ENCODE measurements around the gene LSM12.
"Not testable (repeated sequence)": the region's sequence is repeated elsewhere in the genome, so short reads cannot be mapped to it uniquely, and the experiment has no call there.

The LSM12 gene

DNA sequence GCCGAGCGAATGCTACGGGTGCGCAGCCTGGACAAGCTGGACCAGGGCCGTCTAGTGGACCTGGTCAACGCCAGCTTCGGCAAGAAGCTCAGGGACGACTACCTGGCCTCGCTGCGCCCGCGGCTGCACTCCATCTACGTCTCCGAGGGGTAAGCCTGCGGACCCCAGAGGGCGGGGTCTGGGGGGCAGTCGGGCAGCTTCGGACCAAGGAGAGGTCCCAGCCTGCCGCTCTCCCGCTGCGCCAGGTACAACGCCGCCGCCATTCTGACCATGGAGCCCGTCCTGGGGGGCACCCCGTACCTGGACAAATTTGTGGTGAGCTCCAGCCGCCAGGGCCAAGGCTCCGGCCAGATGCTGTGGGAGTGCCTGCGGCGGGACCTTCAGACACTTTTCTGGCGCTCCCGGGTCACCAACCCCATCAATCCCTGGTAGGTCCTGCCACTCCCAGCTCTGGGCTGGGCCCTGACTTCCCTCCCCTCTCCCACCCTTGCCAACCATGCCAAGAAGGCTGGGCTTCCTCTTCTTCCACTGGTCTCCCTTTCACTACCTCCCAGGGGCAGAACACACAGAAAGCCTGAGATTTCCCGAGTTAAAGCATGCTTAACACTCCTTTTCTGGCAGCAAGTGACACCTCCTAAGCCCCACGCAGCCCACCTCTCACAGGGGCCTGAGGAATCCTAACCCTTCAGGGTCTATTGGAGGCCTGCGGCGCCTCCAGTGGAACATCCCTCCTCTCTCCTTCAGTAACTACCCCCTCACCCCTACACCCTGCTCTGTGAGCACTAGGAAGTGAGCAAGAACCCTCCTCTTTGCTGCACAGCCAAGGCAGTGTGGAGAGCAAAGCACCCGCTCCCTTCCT is 58.9 kb downstream of the LSM12 start:
- no peak for DNase-seq (ENCODE audit: low read depth)

DNA sequence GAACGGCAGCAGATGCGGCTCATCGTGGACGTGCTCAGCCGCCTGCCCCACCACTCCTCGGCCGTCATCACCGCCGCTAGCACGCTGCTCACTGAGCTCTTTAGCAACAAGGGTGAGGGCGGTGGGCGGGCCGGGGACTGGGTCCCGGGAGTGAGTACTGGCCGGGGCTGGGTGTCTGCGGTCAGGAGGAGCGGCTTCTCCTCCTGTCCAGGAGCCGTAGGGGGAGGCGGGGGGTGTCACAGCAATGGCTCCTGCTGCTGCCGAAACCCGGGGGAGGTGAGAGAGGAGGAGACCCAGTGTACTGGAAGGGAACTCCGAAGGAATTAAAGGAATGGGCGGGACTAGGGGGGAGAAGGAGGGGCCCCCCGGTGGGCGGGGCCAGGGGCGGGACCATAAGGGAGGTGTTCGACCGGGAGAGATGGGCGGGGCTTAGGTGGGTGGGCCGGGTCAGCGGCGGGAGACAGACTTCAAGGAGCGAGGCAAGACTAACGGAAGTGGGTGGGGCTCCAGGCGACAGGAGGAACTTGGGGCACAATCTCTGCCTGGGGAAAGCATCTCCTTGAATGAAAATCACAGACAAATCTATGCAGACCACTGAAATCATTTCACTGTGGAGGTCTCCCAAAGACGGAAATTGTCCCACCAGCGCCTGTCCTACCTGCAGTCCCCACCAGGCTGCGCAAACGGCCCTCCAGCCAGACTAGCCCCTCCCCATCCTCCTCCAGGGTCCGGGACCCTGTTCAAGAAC is 59.7 kb downstream of the LSM12 start:
- peak; percentile 71 for DNase-seq (ENCODE audit: low read depth)

DNA sequence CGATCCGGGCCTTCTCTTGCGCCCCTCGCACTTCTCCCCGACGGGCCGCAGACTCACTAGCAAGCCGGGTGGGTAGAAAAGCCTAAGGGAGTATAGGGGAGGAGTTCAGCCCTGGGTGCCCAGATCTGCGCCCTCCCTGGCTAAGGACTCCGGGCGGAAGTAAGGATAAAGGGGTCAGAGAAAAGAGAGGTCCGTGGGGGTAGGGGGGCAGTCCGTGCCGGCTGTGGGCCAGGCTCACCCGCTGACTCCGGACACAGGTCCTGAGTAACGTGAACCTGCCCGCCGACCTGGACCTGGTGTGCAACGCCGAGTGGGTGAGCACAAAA is 60.2 kb downstream of the LSM12 start:
- no peak for DNase-seq (ENCODE audit: low read depth)

- no peak for DNase-seq (ENCODE audit: low read depth)
Measured at GRCh38 chr17:44005527-44006271, 60.8 kb downstream of the LSM12 start.

- no peak for DNase-seq (ENCODE audit: low read depth)
Measured at GRCh38 chr17:44004761-44005526, 61.5 kb downstream of the LSM12 start.

DNA sequence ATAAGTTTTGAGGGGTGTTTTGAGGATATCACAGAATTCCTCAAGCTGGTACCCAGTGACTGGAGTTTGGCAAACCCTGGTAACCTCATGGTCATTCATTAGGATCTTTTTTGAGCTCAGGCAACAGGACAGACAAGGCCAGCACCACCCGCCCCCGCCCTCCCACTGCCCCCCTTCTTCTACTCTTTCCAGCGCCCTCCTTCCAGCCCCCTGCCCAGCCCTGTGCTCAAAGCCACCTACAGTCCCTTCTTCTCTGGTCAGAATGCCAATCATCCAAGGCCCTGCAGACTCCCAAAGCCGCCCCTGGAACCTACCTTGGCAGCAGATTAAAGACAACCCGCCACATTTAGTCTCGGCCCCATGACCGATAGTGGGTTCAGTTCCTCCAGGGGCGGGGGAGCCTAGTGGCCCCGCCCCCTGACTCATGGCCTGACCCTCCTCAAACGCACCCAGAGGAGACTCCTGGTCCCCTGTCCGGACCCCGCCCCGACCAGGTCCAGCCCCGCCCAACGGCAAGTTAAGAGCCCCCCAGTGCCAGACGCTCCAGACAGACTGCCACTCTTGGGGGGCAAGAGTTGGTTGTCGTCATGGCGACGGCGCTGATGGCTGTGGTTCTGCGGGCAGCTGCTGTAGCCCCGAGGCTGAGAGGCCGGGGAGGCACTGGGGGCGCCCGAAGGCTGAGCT is 62.3 kb downstream of the LSM12 start, which contains the start of gene NAGS:
NAGS (plus strand) TSS at position 546 of the 684 bp plus-strand sequence; CDS start at position 588, 42 bp downstream.
- DNase-seq (ENCODE audit: low read depth) = no peak

DNA sequence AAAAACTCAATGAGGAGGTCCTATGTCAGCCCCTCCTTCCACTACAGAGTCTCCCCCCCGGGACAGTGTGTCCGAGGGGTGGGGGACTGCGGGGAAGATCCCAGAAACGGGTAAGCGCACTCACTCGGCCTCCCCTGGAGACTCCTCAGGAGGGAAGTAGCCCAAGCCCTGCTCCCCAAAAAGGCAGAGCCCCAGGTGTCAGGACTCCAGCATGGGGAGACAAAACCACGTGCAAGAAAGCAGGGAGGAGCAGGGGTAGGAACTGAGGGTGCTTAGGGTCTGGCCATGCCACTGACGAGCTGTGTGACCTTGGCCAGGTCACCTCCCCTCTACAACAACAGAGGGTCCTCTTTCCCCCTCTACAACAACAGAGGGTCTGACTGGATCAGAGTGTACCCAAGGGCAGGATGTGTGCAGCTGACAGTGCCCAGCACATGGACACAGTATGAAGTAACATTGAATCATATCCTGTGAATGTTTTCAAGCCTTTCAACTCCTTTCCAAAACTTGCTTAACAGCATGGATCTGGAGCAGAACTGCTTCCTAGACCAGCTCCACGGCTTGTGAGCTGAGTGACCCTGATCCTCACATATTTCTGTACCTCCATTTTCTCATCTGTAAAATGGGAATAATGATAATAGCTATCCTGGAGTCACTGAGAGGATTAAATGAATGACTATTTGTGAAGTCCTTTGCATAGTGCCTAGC is 64.2 kb downstream of the LSM12 start:
- DNase-seq (ENCODE audit: low read depth) = no peak

- DNase-seq (ENCODE audit: low read depth) = no peak
Measured at GRCh38 chr17:44001461-44001920, 65.0 kb downstream of the LSM12 start.

DNA sequence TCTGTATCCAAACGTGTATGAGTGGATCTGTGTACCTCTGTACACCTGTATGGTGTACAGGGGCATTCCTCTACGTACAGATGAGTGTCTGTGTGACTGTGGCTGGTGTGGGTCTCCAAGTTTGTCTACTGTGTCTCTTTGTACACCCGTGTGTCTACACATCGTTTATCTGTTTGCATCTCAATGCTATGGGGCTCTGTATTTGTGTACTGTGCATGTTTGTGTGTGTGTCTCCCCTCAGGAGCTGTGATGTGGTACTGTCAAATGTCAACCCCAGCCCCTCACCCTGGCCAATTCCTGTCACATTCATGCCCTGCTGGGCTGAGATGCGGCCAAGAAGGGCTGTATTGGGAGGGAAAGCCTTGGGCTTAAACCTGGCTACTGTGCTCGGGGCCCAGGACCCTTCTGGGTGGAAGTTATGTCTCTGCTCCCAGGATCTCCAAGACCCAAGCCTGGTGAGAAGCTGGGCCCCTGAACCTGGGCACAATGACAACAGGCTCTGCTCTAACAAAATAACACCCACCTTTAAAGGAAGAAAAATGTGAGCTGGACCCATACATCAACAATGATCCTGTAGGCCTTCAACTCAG is 65.5 kb downstream of the LSM12 start:
- DNase-seq (ENCODE audit: low read depth) = no peak

- no peak for DNase-seq (ENCODE audit: low read depth)
Measured at GRCh38 chr17:44000141-44000860, 66.2 kb downstream of the LSM12 start.

- no peak for DNase-seq (ENCODE audit: low read depth)
Measured at GRCh38 chr17:43999024-43999423, 67.4 kb downstream of the LSM12 start.

DNA sequence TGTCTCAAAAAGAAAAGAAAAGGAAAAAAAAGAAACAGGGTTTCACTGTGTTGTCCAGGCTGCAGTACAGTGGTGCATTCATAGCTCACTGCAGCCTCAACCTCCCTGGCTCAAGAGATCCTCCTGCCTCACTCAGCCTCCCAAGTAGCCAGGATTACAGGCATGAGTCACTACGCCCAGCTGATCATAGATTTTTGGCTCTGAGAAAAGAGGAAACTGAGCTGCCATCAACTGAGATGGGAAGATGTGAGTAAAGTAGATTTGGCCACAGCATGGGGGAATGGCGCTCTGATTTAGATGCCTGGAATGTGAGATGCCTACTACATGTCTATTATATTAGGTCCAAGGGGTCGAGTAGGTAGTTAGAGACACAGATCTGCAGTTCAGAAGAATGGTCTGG is 67.9 kb downstream of the LSM12 start:
- DNase-seq (ENCODE audit: low read depth) = no peak

GRCh38 chr17:43997180-43997579 is 69.3 kb downstream of the LSM12 start:
- DNase-seq (ENCODE audit: low read depth) = not testable (repeated sequence)

GRCh38 chr17:43995150-43995471 is 71.4 kb downstream of the LSM12 start:
- no peak for DNase-seq (ENCODE audit: low read depth)

- DNase-seq (ENCODE audit: low read depth) = no peak
Measured at GRCh38 chr17:43994272-43995149, 72.0 kb downstream of the LSM12 start.

GRCh38 chr17:43992641-43993040 is 73.8 kb downstream of the LSM12 start:
- DNase-seq (ENCODE audit: low read depth) = no peak

DNA sequence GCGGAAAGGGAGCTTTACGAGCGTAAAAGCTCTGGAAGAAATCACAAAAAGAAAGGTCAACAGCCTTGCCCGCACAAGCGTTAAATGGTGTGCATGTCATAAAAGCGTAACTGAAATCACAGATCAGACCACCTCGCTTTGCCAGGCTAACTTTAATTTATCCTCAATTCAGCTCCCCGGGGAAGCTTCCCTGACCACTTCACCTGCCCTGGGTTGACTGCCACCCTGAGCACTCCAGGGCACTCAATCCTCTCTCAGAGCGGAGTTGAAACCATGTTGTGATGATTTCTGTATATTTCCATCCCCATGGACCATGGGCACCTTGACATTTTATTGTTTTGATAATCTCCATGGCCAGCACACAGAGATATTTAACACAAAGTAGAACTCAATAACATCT is 78.2 kb downstream of the LSM12 start:
- DNase-seq (ENCODE audit: low read depth) = no peak

Measured in HS-27A (cell line).